ENCODE data around the gene CABP2.

Gene CABP2

GRCh38 chr11:67472882-67473281, 50.4 kb downstream of the CABP2 start:
- no peak for TF ChIP-seq CTCF (IDR thresholded peaks at IDR 0.05; ENCODE audit: low read depth, low read length)
- no peak for DNase-seq (ENCODE audit: low read depth, low spot score)
- in situ Hi-C loops (cut with HindIII; ENCODE audit: low sequenced_read_pairs), result no loop called here
- no peak overlapping the region for H3K4me3 ChIP-seq (ENCODE audit: low read depth, low read length)

DNA sequence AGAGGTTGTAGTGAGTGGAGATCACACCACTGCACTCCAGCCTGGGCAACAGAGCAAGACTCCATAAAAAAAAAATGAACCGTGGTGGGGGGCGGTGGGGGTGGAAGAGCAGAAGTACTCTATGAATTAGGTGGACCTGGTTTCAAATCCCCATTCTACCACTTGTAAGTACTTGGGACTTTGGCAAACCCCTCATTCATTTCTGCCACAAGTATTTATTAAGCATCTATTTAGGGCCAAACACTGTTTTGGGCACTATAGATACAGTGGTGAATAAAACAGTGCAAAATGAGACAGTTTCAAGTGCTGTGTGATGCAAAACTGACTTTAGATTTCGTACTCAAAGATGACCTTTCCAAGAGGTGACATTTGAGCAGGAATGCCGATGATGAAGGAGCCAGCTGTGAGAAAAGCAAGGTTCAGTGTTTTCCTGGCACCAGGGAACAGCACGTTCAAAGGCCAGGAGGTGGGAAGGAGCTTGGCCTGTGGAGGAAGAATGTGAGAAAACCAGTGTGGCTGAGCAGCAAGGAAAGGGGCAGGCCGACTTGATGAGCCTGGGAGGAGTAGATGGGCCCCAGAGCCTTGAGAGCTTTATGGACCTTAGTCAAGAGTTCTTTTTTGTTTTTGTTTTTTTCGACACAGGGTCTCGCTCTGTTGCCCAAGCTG, 52.8 kb downstream of the CABP2 start:
- no peak for TF ChIP-seq CTCF (IDR thresholded peaks at IDR 0.05; ENCODE audit: low read depth, low read length)
- no peak overlapping the region for H3K4me3 ChIP-seq (ENCODE audit: low read depth, low read length)
- DNase-seq (ENCODE audit: low read depth, low spot score), result no peak
- in situ Hi-C loops (cut with HindIII; ENCODE audit: low sequenced_read_pairs), result no loop called here

DNA sequence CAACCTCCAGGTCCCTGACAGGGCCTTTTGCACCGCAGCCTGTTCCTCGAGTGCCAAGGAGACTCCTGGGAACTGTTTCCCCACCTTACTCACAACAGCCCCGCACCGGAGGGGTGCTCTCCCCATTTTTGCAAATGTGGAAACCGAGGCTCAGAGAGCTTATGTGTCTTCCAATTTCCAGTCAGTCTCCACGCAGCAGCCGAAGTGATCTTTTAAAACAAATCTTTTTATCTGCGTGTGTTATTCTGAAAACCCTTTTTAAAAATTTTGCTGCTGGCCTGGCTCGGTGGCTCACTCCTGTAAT, 53.8 kb downstream of the CABP2 start:
- TF ChIP-seq CTCF (IDR thresholded peaks at IDR 0.05; ENCODE audit: low read depth, low read length), result no peak
- no peak for DNase-seq (ENCODE audit: low read depth, low spot score)
- peak overlapping the region; percentile 60 for H3K4me3 ChIP-seq (ENCODE audit: low read depth, low read length)
- in situ Hi-C loops (cut with HindIII; ENCODE audit: low sequenced_read_pairs), result no loop called here

Data from astrocyte of the spinal cord (primary cell).